Neural progenitor cell (in vitro differentiated cells): ENCODE data around the gene TEKT3.

ENCODE experiments used
- CTCF ChIP-seq: fragments of 200-600 bp; sonication (generic); IDR thresholded peaks from 2 replicates; pipeline ENCODE4 v1.5.1; 2017; ENCODE audit warnings: antibody characterized with exemption, mild to moderate bottlenecking
- EZH2 ChIP-seq: fragments of 200-600 bp; sonication (generic); IDR thresholded peaks from 2 replicates; pipeline ENCODE4 v1.6.1; 2017; ENCODE audit warnings: antibody characterized with exemption, mild to moderate bottlenecking, moderate library complexity
- EZH2phosphoT487 ChIP-seq: fragments of 200-600 bp; sonication (generic); IDR thresholded peaks from 2 replicates; pipeline ENCODE4 v1.6.1; 2017; ENCODE audit warnings: antibody characterized with exemption

- no peak for TF ChIP-seq EZH2
- TF ChIP-seq CTCF, result no peak
- TF ChIP-seq EZH2phosphoT487, result no peak
These were observed 39.6 kb downstream of the TEKT3 start for GRCh38 chr17:15301845-15302244.
